Subcutaneous adipose tissue (tissue), 4 donors: Measurements from ENCODE around the gene CYP46A1. TPM values are rescaled to one million over a fixed set of nuclear protein-coding genes. Genes with fewer than 3 reads are reported as not detected.

Experiments used
- total RNA-seq, 4 donors: library from RNA; depleted of rRNA; stranded (reverse); fragments of >200 nt; gene quantifications; one replicate each; pipeline ENCODE4 v1.1.0, GENCODE V29; 2016
- TF ChIP-seq, protein P1 (sequence below): fragments of 450-650 bp; IDR thresholded peaks from one replicate; pipeline ENCODE4 v1.5.1; 2016; ENCODE audit warnings: low read depth, mild to moderate bottlenecking, control low read depth, antibody characterized with exemption, moderate library complexity

The CYP46A1 gene
- total RNA-seq, 4 donors from 2014 or later: 0.82 to 2.1 (median 1.1) TPM

DNA sequence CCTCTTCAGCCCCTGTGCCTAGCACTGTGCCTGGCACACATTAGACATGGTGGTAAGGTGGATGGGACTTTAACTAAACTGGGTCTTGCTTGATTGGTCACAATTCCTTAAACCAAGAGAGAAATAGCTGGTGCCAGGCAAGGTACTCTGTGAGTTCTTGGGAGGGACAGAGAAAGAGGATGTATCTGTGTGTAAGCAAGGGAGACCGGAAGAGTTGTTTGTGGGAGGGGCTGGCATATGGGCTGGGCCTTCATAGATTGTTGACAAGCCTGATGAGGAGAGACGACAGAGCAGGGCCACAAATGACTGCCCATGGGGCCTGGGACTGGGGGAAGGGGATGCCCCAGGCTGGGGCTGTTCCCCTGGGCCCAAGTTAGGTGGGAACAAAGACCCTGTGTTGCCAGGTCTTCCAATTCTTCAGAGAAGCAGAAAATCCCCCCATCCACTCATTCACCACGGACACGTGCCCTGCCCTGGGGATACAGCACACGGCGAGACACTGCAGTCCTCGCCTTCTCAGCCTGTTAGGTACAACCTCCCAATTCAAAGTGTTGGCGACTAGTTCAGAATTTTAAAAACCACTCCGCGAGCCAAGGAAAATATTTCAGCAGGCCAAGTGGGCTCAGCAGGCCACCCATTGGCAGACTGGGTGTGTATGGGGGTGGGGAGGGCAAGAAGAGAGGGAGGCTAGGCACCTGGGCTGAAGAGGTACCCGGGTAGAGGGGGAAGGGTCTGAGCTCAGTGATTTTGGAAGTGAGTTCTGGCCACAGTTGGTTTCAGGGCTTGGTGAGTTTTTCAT, 11.4 kb upstream of the CYP46A1 start:
- TF ChIP-seq, protein P1, sequence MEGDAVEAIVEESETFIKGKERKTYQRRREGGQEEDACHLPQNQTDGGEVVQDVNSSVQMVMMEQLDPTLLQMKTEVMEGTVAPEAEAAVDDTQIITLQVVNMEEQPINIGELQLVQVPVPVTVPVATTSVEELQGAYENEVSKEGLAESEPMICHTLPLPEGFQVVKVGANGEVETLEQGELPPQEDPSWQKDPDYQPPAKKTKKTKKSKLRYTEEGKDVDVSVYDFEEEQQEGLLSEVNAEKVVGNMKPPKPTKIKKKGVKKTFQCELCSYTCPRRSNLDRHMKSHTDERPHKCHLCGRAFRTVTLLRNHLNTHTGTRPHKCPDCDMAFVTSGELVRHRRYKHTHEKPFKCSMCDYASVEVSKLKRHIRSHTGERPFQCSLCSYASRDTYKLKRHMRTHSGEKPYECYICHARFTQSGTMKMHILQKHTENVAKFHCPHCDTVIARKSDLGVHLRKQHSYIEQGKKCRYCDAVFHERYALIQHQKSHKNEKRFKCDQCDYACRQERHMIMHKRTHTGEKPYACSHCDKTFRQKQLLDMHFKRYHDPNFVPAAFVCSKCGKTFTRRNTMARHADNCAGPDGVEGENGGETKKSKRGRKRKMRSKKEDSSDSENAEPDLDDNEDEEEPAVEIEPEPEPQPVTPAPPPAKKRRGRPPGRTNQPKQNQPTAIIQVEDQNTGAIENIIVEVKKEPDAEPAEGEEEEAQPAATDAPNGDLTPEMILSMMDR: no peak

DNA sequence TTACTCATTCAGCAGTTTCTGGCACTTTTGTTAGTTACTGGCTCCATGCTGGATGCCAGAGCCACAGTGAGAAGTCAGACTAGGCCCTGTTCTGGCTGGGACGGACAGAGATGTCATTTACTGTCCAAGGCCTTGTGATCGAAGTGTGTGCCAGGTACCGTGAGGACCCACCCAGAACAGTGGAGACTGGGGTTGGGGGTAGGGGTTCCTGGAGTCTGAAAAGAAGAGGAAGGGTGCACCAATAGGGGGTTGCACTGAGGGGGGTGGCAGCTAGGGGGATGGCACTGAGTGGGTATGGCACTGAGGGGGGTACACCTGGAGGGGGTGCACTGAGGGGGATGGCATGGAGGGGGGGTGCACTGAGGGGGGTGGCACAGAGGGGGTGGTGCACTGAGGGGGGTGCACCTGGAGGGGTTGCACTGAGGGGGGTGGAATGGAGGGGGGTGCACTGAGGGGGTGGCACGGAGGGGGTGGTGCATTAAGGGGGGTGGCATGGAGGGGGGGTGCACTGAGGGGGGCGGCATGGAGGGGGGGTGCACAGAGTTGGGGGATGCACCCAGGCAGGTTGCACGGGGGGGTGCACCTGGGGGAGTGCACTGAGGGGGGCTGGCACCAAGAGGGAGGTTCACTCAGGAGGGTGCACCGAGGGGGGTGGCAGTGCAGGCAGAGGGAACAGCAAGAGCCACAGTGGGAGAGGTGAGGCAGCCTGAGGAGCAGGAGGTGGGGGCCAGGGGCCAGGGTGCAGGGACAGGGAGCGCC, 10.6 kb upstream of the CYP46A1 start:
- TF ChIP-seq, protein P1: no peak

DNA sequence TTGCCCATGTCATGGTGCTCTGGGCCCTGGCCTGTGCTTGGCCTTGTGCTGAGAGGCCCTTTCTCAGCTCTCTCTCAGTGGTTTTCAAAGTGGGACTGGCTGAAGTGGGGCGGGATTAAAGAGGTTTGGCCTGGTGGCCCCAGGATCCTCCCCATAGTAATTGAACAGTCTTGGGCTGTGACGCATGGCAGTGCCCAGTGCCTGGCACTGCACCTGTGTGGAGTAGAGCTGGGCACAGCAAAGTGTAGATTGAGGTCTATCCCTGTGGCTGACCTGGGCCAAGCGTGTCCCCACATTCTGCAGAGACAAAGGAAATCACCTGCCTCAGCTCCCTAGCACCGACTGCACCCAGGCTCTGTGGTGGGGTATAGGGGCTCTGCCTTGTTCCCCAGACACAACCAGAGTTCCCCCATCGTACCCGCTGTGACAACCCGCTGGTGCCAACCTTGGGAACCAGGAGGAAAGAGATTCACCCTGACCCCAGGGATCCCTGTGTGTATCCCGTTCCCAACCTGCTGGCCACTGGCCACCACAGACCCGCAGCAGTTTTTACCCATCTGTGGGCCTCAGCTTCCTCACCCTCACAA, 9.9 kb upstream of the CYP46A1 start:
- TF ChIP-seq, protein P1: no peak

DNA sequence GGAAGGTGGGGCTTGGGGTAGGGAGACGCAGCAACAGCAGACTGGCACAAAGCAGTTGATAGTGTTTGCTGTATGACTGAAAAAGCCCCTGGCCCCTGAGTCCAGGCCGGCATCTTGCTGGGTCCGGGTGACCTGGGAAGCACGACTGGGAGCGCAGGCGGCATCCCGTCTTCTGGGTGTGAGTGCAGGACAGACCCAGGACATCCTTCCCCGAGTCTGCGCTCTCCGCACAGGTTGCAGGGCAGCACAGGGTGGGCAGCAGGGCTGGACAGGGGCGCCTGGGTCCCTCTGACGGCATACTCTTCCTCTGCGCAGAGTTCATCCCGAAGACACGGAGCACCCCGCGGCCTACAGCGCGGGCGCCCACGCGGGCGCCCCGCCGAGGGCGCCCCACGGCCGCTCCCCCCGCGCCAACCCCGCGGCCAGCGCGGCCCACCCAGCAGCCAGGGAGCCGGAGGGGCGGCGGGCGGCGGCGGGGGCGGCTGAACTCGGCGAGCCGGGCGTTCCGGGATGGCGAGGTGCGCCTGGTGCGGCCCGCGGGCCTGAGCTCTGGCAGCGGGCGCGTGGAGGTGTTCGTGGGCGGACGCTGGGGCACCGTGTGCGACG, 9.2 kb upstream of the CYP46A1 start:
- TF ChIP-seq, protein P1: no peak

DNA sequence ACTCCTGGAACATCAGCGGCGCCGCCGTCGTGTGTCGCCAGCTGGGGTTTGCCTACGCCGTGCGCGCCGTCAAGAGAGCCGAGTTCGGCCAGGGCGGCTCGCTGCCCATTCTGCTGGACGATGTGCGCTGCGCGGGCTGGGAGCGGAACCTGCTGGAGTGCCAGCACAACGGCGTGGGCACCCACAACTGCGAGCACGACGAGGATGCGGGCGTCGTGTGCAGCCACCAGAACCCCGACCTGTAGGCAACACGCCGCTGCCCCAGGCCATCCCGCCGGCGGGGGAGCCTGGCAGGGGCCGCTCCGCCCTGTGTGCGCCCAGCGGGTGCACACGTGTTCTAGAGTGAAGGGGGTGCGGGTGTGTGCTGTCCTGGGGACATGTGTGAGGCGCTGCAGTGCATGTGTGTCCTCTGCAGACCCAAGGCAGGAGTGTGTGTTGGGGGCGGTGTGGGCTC, 8.7 kb upstream of the CYP46A1 start:
- TF ChIP-seq, protein P1: no peak

DNA sequence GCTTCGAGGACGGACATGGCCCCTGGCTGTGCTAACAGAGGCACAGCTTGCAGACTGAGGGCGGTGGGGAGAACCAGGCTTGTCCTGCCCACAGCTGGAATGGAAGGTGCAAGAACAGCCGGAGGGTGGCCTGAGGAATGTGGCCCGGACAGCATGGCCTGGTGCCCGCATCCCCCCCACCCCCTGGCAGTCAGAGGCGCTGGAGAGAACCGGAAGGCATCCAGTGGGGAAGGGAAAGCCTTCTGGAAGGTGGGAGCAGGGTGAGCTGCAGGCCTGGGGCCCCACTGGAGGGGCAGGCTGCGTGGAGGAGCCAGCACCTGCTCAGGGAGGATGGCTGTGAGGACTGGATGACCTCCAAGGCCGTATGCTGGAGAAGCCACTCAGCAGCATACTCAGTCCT, 8.1 kb upstream of the CYP46A1 start:
- TF ChIP-seq, protein P1: no peak
